ENCODE data around the gene PRR12.

DNA sequence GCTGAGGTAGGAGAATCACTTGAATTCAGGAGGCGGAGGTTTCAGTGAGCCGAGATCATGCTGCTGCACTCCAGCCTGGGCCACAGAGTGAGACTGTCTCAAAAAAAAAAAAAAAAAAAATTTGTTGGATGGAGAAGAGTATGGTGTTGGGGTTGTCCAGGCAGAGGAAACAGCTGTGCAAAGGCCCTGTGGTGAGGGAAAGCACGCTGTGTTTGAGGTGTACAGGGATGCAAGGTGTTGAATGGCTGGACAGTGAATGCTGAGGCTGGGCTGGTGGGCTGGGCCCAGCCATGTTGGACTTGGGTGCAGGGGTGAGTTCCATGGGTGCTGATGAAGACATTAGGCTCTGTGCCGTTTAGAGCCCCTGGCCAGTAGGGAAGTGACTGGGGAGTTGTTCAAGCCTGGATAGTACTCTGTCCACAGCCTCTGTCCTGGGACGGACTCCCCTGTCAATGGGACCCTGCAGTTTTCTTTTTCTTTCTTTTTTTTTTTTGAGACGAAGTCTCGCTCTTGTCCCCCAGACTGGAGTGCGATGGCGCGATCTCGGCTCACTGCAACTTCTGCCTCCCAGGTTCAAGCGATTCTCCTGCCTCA is 18.6 kb downstream of the PRR12 start:
- TF ChIP-seq, protein P1, sequence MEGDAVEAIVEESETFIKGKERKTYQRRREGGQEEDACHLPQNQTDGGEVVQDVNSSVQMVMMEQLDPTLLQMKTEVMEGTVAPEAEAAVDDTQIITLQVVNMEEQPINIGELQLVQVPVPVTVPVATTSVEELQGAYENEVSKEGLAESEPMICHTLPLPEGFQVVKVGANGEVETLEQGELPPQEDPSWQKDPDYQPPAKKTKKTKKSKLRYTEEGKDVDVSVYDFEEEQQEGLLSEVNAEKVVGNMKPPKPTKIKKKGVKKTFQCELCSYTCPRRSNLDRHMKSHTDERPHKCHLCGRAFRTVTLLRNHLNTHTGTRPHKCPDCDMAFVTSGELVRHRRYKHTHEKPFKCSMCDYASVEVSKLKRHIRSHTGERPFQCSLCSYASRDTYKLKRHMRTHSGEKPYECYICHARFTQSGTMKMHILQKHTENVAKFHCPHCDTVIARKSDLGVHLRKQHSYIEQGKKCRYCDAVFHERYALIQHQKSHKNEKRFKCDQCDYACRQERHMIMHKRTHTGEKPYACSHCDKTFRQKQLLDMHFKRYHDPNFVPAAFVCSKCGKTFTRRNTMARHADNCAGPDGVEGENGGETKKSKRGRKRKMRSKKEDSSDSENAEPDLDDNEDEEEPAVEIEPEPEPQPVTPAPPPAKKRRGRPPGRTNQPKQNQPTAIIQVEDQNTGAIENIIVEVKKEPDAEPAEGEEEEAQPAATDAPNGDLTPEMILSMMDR (IDR thresholded peaks at IDR 0.05; ENCODE audit: low read depth, low read length) = no peak
- TF ChIP-seq, protein P2, sequence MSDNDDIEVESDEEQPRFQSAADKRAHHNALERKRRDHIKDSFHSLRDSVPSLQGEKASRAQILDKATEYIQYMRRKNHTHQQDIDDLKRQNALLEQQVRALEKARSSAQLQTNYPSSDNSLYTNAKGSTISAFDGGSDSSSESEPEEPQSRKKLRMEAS (IDR thresholded peaks at IDR 0.05; ENCODE audit: low read depth, low read length) = no peak
- no peak for TF ChIP-seq POLR2A (IDR thresholded peaks at IDR 0.05; ENCODE audit: extremely low read depth, insufficient read length)
- no peak for TF ChIP-seq MYC (IDR thresholded peaks at IDR 0.05; ENCODE audit: low read depth, low read length)
